ENCODE data around the gene REEP1. TPM values are rescaled to one million over a fixed set of nuclear protein-coding genes. Genes with fewer than 3 reads are reported as not detected.

The REEP1 gene
- total RNA-seq, 1 donor from 2014 or later, result 6.4 TPM

DNA sequence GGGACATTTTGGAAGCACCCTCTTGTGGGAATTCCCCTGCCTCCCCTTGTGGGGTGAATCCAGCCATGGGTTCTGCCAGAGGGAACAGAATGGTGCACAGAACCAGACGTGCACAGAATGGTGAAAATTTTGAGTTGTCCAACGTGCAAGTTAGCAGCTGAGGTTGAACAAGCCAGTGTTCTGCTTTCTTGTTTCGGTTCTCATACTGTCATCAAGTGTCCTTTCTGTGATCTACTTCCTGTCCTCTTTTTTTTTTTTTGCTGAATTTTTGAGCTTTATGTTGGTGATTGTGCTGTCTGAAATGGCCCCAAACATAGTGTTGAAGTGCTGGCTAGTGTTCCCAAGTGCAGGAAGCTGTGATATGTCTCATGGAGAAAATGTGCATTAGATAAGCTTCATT, 21.5 kb upstream of the REEP1 start:
- Histone ChIP-seq H3K36me3 (no peaks in the 10 kb centered on the region), H3K9me3 (no peaks in the 10 kb centered on the region), H3K4me1 (no peaks in the 10 kb centered on the region), H3K4me3 (no peak overlapping the region), H3K27me3 (no peaks in the 10 kb centered on the region), H3K27ac (no peak overlapping the region)
- no peak for DNase-seq (ENCODE audit: low spot score in 2 of 2)
- TF ChIP-seq, protein P1, sequence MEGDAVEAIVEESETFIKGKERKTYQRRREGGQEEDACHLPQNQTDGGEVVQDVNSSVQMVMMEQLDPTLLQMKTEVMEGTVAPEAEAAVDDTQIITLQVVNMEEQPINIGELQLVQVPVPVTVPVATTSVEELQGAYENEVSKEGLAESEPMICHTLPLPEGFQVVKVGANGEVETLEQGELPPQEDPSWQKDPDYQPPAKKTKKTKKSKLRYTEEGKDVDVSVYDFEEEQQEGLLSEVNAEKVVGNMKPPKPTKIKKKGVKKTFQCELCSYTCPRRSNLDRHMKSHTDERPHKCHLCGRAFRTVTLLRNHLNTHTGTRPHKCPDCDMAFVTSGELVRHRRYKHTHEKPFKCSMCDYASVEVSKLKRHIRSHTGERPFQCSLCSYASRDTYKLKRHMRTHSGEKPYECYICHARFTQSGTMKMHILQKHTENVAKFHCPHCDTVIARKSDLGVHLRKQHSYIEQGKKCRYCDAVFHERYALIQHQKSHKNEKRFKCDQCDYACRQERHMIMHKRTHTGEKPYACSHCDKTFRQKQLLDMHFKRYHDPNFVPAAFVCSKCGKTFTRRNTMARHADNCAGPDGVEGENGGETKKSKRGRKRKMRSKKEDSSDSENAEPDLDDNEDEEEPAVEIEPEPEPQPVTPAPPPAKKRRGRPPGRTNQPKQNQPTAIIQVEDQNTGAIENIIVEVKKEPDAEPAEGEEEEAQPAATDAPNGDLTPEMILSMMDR (IDR thresholded peaks at IDR 0.05), result no peak
- intact Hi-C loops (cut with DNase I), result no loop called here

DNA sequence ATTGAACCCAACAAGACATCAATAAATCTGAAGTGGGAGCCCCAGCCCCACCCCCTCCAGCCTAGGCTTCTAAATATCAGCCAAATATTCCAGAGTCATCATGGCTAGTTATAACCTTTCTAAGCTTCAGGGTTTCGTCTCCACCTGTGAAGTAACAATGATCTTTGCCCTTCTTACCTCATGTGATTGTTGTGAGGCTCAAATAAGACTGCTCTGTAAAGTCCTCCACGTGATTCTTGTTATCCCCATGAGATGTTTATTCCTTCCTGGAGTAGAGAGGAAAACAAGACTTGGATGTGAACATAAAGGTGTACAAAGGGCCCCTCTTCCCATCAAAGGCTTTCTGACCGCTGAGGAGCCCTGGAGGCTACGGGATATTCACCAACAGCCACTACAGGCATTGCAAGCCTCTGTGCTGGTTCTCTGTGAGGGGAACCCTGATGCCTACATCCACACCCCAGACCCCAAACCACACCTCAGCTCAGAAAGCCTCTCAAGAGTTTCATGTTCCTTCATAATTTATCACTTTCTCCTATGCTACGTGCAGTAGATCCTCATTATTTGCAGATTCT, 20.1 kb upstream of the REEP1 start:
- Histone ChIP-seq H3K9me3 (no peaks in the 10 kb centered on the region), H3K4me3 (no peak overlapping the region), H3K27me3 (no peaks in the 10 kb centered on the region), H3K27ac (no peak overlapping the region), H3K36me3 (no peaks in the 10 kb centered on the region), H3K4me1 (no peaks in the 10 kb centered on the region)
- DNase-seq (ENCODE audit: low spot score in 2 of 2), result no peak
- intact Hi-C loops (cut with DNase I), result no loop called here
- TF ChIP-seq, protein P1 (IDR thresholded peaks at IDR 0.05), result no peak

DNA sequence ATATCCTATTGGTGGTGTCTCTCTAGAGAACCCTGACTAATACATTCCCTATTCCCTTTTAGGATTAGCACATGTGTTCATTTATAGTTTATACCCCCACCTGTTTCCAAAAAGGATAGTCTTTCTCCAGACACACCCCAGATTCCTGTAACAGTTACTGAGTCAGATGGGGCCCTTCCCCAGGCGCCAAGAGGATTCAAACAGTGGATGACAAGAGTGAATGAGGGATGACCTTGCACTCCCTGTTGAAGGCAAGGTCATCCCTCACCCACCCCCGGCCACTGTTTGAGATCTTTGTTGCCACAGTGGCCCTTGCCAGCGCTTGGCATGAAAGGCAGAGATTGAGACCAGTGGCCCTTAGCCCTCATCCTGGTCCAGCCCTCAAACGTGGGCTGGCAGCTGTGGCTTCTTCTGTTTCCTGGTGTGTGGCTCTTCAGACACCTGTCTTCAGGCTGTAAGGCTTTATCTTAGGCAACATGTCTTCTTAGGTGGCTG, 15.3 kb upstream of the REEP1 start:
- Histone ChIP-seq H3K27ac (no peak overlapping the region), H3K9me3 (no peaks in the 10 kb centered on the region), H3K27me3 (no peaks in the 10 kb centered on the region), H3K36me3 (no peaks in the 10 kb centered on the region), H3K4me1 (no peaks in the 10 kb centered on the region), H3K4me3 (no peak overlapping the region)
- intact Hi-C loops (cut with DNase I), result no loop called here
- TF ChIP-seq, protein P1 (IDR thresholded peaks at IDR 0.05), result no peak
- no peak for DNase-seq (ENCODE audit: low spot score in 2 of 2)

DNA sequence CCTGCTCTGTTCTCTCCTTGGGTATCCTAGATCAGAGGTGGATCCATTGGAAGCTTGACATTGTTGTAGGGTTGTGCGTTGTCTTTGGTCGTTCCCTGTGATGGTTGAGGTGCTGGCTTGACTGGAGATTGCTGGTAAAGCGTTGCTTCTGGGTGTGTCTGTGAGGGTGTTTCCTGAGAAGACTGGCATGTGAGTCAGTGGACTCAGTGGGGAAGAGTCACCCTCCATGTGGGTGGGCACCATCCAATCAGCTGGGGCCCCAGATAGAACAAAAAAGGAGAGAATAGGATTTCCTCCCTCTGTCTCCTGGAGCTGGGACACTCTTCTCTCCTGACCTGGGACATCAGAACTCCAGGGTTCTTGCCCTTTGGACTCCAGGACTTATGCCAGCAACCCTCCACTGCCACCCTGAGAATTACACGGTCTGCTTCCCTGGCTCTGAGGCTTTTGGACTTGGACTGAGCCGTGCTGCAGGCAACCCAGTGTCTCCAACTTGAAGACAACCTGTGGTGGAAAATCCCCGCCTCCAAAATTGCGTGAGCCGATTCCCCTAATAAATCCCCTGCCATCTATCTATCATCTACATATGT, 14.8 kb upstream of the REEP1 start:
- no peak for DNase-seq (ENCODE audit: low spot score in 2 of 2)
- Histone ChIP-seq H3K4me1 (no peaks in the 10 kb centered on the region), H3K36me3 (no peaks in the 10 kb centered on the region), H3K4me3 (no peak overlapping the region), H3K9me3 (no peaks in the 10 kb centered on the region), H3K27ac (no peak overlapping the region), H3K27me3 (no peaks in the 10 kb centered on the region)
- TF ChIP-seq, protein P1 (IDR thresholded peaks at IDR 0.05), result no peak
- intact Hi-C loops (cut with DNase I), result no loop called here

DNA sequence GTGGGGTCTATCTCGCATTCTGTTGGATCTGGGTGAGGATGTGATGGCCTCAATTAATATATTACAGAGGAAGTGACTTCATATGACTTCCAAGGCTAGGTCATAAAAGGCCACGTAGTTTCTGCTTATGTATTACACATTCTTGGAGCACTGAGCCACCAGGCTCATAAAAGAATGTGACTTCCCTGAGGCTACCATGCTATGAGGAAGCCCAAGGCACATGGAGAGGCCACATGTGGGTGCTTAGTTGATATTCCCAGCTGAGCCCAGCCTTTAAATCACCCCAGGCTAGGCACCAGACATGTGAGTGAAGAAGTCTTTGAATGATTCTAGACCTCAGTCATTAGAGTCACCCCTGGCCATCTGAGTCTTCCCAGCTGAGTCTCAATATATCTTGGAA, 13.3 kb upstream of the REEP1 start:
- Histone ChIP-seq H3K36me3 (no peaks in the 10 kb centered on the region), H3K27ac (no peak overlapping the region), H3K4me1 (no peaks in the 10 kb centered on the region), H3K4me3 (no peak overlapping the region), H3K9me3 (no peaks in the 10 kb centered on the region), H3K27me3 (no peaks in the 10 kb centered on the region)
- intact Hi-C loops (cut with DNase I), result no loop called here
- TF ChIP-seq, protein P1 (IDR thresholded peaks at IDR 0.05), result no peak
- DNase-seq (ENCODE audit: low spot score in 2 of 2), result no peak
